HG02943 (cell line): ENCODE results near the gene PIEZO2.

Source experiments
- ATAC-seq: cut with Tn5 transposase; IDR thresholded peaks from one replicate; pipeline ENCODE4 v1.9.1; 2021; ENCODE audit warnings: mild to moderate bottlenecking, low read depth, moderate library complexity; ENCODE audit not compliant: unreplicated experiment

Gene PIEZO2

GRCh38 chr18:11035376-11035775 lies 114.0 kb downstream of the PIEZO2 start:
- ATAC-seq = no peak

GRCh38 chr18:11034884-11035283 lies 114.5 kb downstream of the PIEZO2 start:
- ATAC-seq = no peak

GRCh38 chr18:11033503-11033902 lies 115.9 kb downstream of the PIEZO2 start:
- no peak for ATAC-seq

- ATAC-seq = no peak
Observed at GRCh38 chr18:11031966-11032365, 117.4 kb downstream of the PIEZO2 start.

- ATAC-seq = no peak
Observed at GRCh38 chr18:11029021-11029420, 120.3 kb downstream of the PIEZO2 start.

GRCh38 chr18:11027862-11028261 lies 121.5 kb downstream of the PIEZO2 start:
- ATAC-seq = no peak

GRCh38 chr18:11025671-11026070 lies 123.7 kb downstream of the PIEZO2 start:
- no peak for ATAC-seq

GRCh38 chr18:11024928-11025669 lies 124.3 kb downstream of the PIEZO2 start:
- no peak for ATAC-seq

GRCh38 chr18:11021477-11021876 lies 127.9 kb downstream of the PIEZO2 start:
- no peak for ATAC-seq

GRCh38 chr18:11020877-11021414 lies 128.4 kb downstream of the PIEZO2 start:
- ATAC-seq = no peak

- no peak for ATAC-seq
Observed at GRCh38 chr18:11020161-11020853, 129.1 kb downstream of the PIEZO2 start.

- no peak for ATAC-seq
Observed at GRCh38 chr18:11019295-11020105, 129.9 kb downstream of the PIEZO2 start.

- ATAC-seq = no peak
Observed at GRCh38 chr18:11009869-11010268, 139.5 kb downstream of the PIEZO2 start.

- no peak for ATAC-seq
Observed at GRCh38 chr18:11009147-11009546, 140.2 kb downstream of the PIEZO2 start.

- no peak for ATAC-seq
Observed at GRCh38 chr18:11008505-11008904, 140.9 kb downstream of the PIEZO2 start.

GRCh38 chr18:11005528-11005927 lies 143.8 kb downstream of the PIEZO2 start:
- ATAC-seq = no peak

- no peak for ATAC-seq
Observed at GRCh38 chr18:11004951-11005350, 144.4 kb downstream of the PIEZO2 start.

GRCh38 chr18:11004294-11004693 lies 145.1 kb downstream of the PIEZO2 start:
- ATAC-seq = no peak

GRCh38 chr18:11002796-11003195 lies 146.6 kb downstream of the PIEZO2 start:
- ATAC-seq = no peak

GRCh38 chr18:11002277-11002676 lies 147.1 kb downstream of the PIEZO2 start:
- ATAC-seq = no peak

GRCh38 chr18:11000071-11000470 lies 149.3 kb downstream of the PIEZO2 start:
- no peak for ATAC-seq
